Nephron (organoid): ENCODE data around the gene PIH1D2.
A peak's percentile ranks its signal among the peaks of the same experiment; 100 is the strongest.

ENCODE experiments used
- H3K27ac Mint-ChIP-seq, 3 experiments: 2 replicates each; pipeline ENCODE4 v1.8.0; 2020; ENCODE audit warnings: mixed read lengths in 3 of 3, mild to moderate bottlenecking in 2 of 3, moderate library complexity in 1 of 3
- H3K27me3 Mint-ChIP-seq: 2 replicates; pipeline ENCODE4 v1.8.0; 2021; ENCODE audit warnings: low read depth, mild to moderate bottlenecking, moderate library complexity, mixed read lengths
- H3K36me3 Mint-ChIP-seq: 2 replicates; pipeline ENCODE4 v1.8.0; 2020; ENCODE audit warnings: low read depth, mixed read lengths
- H3K4me1 Mint-ChIP-seq: 2 replicates; pipeline ENCODE4 v1.8.0; 2020; ENCODE audit warnings: mixed read lengths
- H3K4me3 Mint-ChIP-seq, 3 experiments: 2 replicates each; pipeline ENCODE4 v1.8.0; 2020; ENCODE audit warnings: mild to moderate bottlenecking in 3 of 3, mixed read lengths in 3 of 3, moderate library complexity in 2 of 3
- H3K9me3 Mint-ChIP-seq: 2 replicates; pipeline ENCODE4 v1.8.0; 2020; ENCODE audit warnings: mixed read lengths
- CTCF ChIP-seq, 3 experiments: fragments of 200-600 bp; sonication (generic); IDR thresholded peaks; one replicate each; pipeline ENCODE4 v1.5.0; 2021; ENCODE audit warnings: antibody characterized with exemption in 3 of 3; ENCODE audit not compliant: unreplicated experiment in 3 of 3

Gene PIH1D2

GRCh38 chr11:112082729-112083128, 8.9 kb upstream of the PIH1D2 start:
- no peak for TF ChIP-seq CTCF (IDR thresholded peaks at IDR 0.05; ENCODE audit: unreplicated experiment in 3 of 3)
- no peak overlapping the region for H3K27ac Mint-ChIP-seq
- peak overlapping the region in 2 of 3 experiments; percentile 7 to 54 for H3K4me3 Mint-ChIP-seq
- H3K27me3 Mint-ChIP-seq, result no peaks in the 10 kb centered on the region
- H3K36me3 Mint-ChIP-seq, result peaks cover 76% of the 10 kb centered on the region
- H3K4me1 Mint-ChIP-seq, result peaks cover 26% of the 10 kb centered on the region
- H3K9me3 Mint-ChIP-seq, result no peaks in the 10 kb centered on the region

- H3K9me3 Mint-ChIP-seq, result no peaks in the 10 kb centered on the region
- no peaks in the 10 kb centered on the region for H3K27me3 Mint-ChIP-seq
- no peaks in the 10 kb centered on the region for H3K4me1 Mint-ChIP-seq
- no peak for TF ChIP-seq CTCF (IDR thresholded peaks at IDR 0.05; ENCODE audit: unreplicated experiment in 3 of 3)
- no peak overlapping the region for H3K4me3 Mint-ChIP-seq
- no peak overlapping the region for H3K27ac Mint-ChIP-seq
- H3K36me3 Mint-ChIP-seq, result peaks cover 30% of the 10 kb centered on the region
Measured at GRCh38 chr11:112062923-112063322, 10.9 kb downstream of the PIH1D2 start.

GRCh38 chr11:112058103-112058502, 15.7 kb downstream of the PIH1D2 start:
- Mint-ChIP-seq H3K36me3 (peaks cover 60% of the 10 kb centered on the region), H3K27me3 (no peaks in the 10 kb centered on the region)

GRCh38 chr11:112057170-112057569, 16.6 kb downstream of the PIH1D2 start:
- TF ChIP-seq CTCF (IDR thresholded peaks at IDR 0.05; ENCODE audit: unreplicated experiment in 3 of 3), result no peak
- Mint-ChIP-seq H3K27me3 (no peaks in the 10 kb centered on the region), H3K36me3 (peaks cover 61% of the 10 kb centered on the region), H3K27ac (peak overlapping the region in 2 of 3 experiments; percentile 23 to 32), H3K4me3 (no peak overlapping the region), H3K4me1 (no peaks in the 10 kb centered on the region), H3K9me3 (no peaks in the 10 kb centered on the region)

More at GRCh38 chr11:112058103-112058502, 15.7 kb downstream of the PIH1D2 start:
- Mint-ChIP-seq H3K27ac (no peak overlapping the region), H3K9me3 (no peaks in the 10 kb centered on the region), H3K4me1 (no peaks in the 10 kb centered on the region), H3K4me3 (no peak overlapping the region)
- no peak for TF ChIP-seq CTCF (IDR thresholded peaks at IDR 0.05; ENCODE audit: unreplicated experiment in 3 of 3)

GRCh38 chr11:112051768-112052167, 22.0 kb downstream of the PIH1D2 start:
- Mint-ChIP-seq H3K27ac (no peak overlapping the region), H3K36me3 (peaks cover 84% of the 10 kb centered on the region), H3K9me3 (peaks cover 7% of the 10 kb centered on the region), H3K4me1 (no peaks in the 10 kb centered on the region), H3K4me3 (no peak overlapping the region), H3K27me3 (no peaks in the 10 kb centered on the region)
- TF ChIP-seq CTCF (IDR thresholded peaks at IDR 0.05; ENCODE audit: unreplicated experiment in 3 of 3), result no peak

- Mint-ChIP-seq H3K9me3 (peaks cover 7% of the 10 kb centered on the region), H3K4me3 (no peak overlapping the region), H3K4me1 (no peaks in the 10 kb centered on the region), H3K36me3 (peaks cover 86% of the 10 kb centered on the region), H3K27me3 (no peaks in the 10 kb centered on the region), H3K27ac (no peak overlapping the region)
- no peak for TF ChIP-seq CTCF (IDR thresholded peaks at IDR 0.05; ENCODE audit: unreplicated experiment in 3 of 3)
Measured at GRCh38 chr11:112050721-112051120, 23.1 kb downstream of the PIH1D2 start.
